GM21786 (cell line): ENCODE measurements around the gene SLC37A1.

ENCODE experiments used
- ATAC-seq: cut with Tn5 transposase; IDR thresholded peaks from one replicate; pipeline ENCODE4 v1.9.1; 2021; ENCODE audit not compliant: unreplicated experiment

The SLC37A1 gene

GRCh38 chr21:42591170-42591869 lies 77.7 kb downstream of the SLC37A1 start:
- no peak for ATAC-seq

- no peak for ATAC-seq
These were observed 78.6 kb downstream of the SLC37A1 start for GRCh38 chr21:42592156-42592820.

GRCh38 chr21:42593007-42593814 lies 79.6 kb downstream of the SLC37A1 start:
- no peak for ATAC-seq

- no peak for ATAC-seq
These were observed 81.1 kb downstream of the SLC37A1 start for GRCh38 chr21:42594616-42595282.

- no peak for ATAC-seq
These were observed 81.9 kb downstream of the SLC37A1 start for GRCh38 chr21:42595283-42596187.

- no peak for ATAC-seq
These were observed 83.0 kb downstream of the SLC37A1 start for GRCh38 chr21:42596657-42597056.

GRCh38 chr21:42597487-42598158 lies 84.0 kb downstream of the SLC37A1 start:
- no peak for ATAC-seq

GRCh38 chr21:42598159-42598735 lies 84.6 kb downstream of the SLC37A1 start:
- ATAC-seq: no peak

- no peak for ATAC-seq
These were observed 85.8 kb downstream of the SLC37A1 start for GRCh38 chr21:42599486-42599885.

- no peak for ATAC-seq
These were observed 86.3 kb downstream of the SLC37A1 start for GRCh38 chr21:42599962-42600361.

GRCh38 chr21:42601656-42602055 lies 88.0 kb downstream of the SLC37A1 start:
- no peak for ATAC-seq

- no peak for ATAC-seq
These were observed 93.5 kb downstream of the SLC37A1 start for GRCh38 chr21:42607102-42607501.

- no peak for ATAC-seq
These were observed 94.0 kb downstream of the SLC37A1 start for GRCh38 chr21:42607525-42608102.

GRCh38 chr21:42608446-42608845 lies 94.8 kb downstream of the SLC37A1 start:
- no peak for ATAC-seq

- no peak for ATAC-seq
These were observed 96.2 kb downstream of the SLC37A1 start for GRCh38 chr21:42609811-42610210.

GRCh38 chr21:42611852-42612251 lies 98.2 kb downstream of the SLC37A1 start:
- no peak for ATAC-seq

GRCh38 chr21:42612390-42612789 lies 98.7 kb downstream of the SLC37A1 start:
- ATAC-seq: no peak

GRCh38 chr21:42613756-42614155 lies 100.1 kb downstream of the SLC37A1 start:
- ATAC-seq: no peak

GRCh38 chr21:42614396-42614795 lies 100.7 kb downstream of the SLC37A1 start:
- no peak for ATAC-seq
